Regular cardiac myocyte (primary cell): ENCODE results near the gene CSPG5. TPM values are rescaled to one million over a fixed set of nuclear protein-coding genes. Genes with fewer than 3 reads are reported as not detected.

Experiments
- total RNA-seq: library from RNA; depleted of rRNA; stranded (reverse); fragments of >200 nt; gene quantifications from 2 replicates; pipeline ENCODE4 v1.2.3, GENCODE V29; 2014

Gene CSPG5
- total RNA-seq = 0.19 and 0.28 TPM in 2 replicates

DNA sequence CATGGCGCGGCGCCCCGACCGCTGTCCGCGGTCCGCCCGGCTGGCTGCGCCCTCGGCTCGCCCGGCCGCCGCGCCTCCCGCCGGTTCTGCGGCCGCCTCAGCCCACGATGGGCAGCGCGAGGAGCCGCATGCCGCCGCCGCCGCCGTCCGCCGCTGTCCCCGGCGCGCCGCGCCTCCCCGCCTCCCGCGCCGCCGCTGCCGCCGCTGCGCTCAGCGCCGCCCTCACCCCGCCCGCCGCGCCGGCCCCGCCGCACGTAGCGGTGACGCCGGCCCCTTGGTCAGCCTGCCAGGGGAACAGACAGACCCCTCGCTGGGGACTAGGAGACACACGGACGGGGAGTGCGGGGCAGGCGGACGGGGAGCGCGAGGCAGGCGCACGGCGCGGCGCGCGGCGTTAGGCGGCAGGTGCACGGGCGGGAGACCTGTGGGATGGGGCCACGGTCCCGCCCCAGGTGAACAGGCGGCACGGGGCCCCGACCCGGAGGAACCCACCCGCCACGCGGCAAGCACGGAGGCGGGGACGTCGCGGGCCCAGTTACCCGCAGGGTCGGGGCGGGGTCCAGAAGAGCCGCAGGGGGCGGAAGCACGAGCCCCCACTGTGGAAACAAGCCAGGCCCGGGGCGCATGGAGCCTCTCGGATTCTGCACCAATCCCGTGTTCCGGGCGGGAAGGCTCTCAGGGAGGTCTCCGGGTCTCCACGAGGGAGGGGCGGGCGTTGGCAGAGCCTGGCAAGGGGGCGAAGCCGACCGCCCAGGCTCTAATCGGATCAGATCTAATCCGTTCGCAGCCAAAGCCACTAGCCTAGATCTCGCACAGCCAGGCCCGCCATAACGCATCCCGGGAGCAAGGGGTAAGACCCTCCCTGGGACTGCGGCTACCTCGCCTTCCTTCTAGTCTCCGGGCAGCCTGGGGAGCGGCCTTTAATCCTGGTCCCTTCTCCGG lies at the start of gene CSPG5:
TSS of gene CSPG5 (minus strand) at position 175 of the 942 bp plus-strand sequence. CDS start at position 3, 172 bp downstream.

DNA sequence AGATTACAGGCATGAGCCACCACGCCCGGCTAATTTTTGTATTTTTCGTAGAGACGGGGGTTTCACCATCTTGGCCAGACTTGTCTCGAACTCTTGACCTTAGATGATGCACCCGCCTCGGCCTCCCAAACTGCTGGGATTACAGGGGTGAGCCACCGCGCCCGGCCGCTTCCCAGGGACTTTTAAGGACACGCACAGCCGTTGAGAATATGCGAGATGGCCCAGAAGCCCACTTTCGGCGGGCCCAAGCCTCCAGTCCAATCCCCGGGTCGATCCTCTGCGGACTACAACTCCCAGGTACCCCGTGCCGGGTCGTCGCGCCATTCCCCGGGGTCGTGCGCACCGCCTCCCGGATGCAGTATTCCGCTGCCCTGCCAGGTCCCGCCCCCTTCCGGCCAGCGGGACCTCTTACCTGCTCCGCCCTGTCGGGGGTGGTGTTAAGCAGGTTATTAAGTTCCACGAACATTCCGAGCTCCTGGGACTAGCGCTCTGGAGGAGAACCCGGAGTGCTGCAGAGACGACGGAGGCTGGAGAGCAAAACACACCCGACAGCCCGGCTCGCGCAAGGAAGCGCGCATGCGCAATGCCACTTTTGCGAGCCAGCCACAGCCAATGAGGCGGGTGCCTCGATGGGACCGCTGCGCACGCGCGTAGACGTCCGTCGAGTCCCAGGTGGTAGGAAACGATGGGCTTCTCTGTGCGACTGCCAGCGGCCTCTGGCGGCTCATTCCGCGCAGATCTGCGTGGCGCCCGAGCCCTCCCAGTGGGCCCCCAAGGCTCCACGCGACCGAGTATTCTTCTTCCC lies 65.3 kb downstream of the CSPG5 start, which contains the start of gene ELP6:
TSS of gene ELP6 (minus strand) at position 588 of the 805 bp plus-strand sequence. CDS start at position 466, 122 bp downstream.

Other genes with a start within 250 kb of the CSPG5 start
- 9.9 and 19.9 TPM in 2 replicates for gene PTPN23, start 197.8 kb downstream of the CSPG5 start, total RNA-seq
- 54.4 and 55.8 TPM in 2 replicates for gene SCAP, start 102.9 kb downstream of the CSPG5 start, total RNA-seq
- 24.0 and 40.6 TPM in 2 replicates for gene ELP6, start 65.2 kb downstream of the CSPG5 start, total RNA-seq
- gene SMARCC1, start 203.0 kb upstream of the CSPG5 start, total RNA-seq = 25.1 and 48.1 TPM in 2 replicates
- 56.1 and 85.1 TPM in 2 replicates for gene DHX30, start 224.3 kb upstream of the CSPG5 start, total RNA-seq